WTC11 (cell line): ENCODE results near the gene DNAJB12. TPM values are rescaled to one million over a fixed set of nuclear protein-coding genes. Genes with fewer than 3 reads are reported as not detected.

Experiments used
- ATAC-seq: fragments of 200-7000 bp; cut with Tn5 transposase; 2 replicates; pipeline ENCODE4 v1.10.0; 2021; ENCODE audit warnings: mild to moderate bottlenecking, moderate library complexity
- CTCF ChIA-PET: fragments of 300-600 bp; sonication (Branson Sonifier 250); formaldehyde crosslinking; loops from one replicate; lab custom pipeline; 2021; ENCODE audit warnings: antibody characterized with exemption; lab: Charles Lee
- POLR2A ChIA-PET: fragments of 350-600 bp; sonication (Branson Sonifier 250); formaldehyde crosslinking; loops from one replicate; lab custom pipeline; 2021; ENCODE audit warnings: antibody characterized with exemption; lab: Charles Lee
- DNase-seq: peaks from one replicate; pipeline ENCODE4 v3.0.0; 2021; ENCODE audit warnings: low spot score
- H3K27ac Mint-ChIP-seq: 2 replicates; pipeline ENCODE4 v1.8.0; 2021; ENCODE audit warnings: mixed read lengths
- H3K27me3 Mint-ChIP-seq: 2 replicates; pipeline ENCODE4 v1.8.0; 2021; ENCODE audit warnings: low read depth, mild to moderate bottlenecking, moderate library complexity, mixed read lengths
- H3K36me3 Mint-ChIP-seq: 2 replicates; pipeline ENCODE4 v1.8.0; 2021; ENCODE audit warnings: mixed read lengths
- H3K4me1 Mint-ChIP-seq: 2 replicates; pipeline ENCODE4 v1.8.0; 2022; ENCODE audit warnings: mixed read lengths
- H3K4me3 Mint-ChIP-seq: 2 replicates; pipeline ENCODE4 v1.8.0; 2021; ENCODE audit warnings: mild to moderate bottlenecking, moderate library complexity, mixed read lengths
- H3K9me3 Mint-ChIP-seq: 2 replicates; pipeline ENCODE4 v1.8.0; 2021; ENCODE audit warnings: mixed read lengths
- ATF3 ChIP-seq: sonication (generic); formaldehyde crosslinking; conservative IDR thresholded peaks from 2 replicates; pipeline ENCODE4 v1.8.1; 2022; ENCODE audit warnings: mild to moderate bottlenecking, missing genetic modification reagents
- ERG ChIP-seq: fragments of 250-450 bp; sonication (Bioruptor Pico); IDR thresholded peaks from 2 replicates; pipeline ENCODE4 v1.8.0; 2021; ENCODE audit warnings: mild to moderate bottlenecking
- ESRRA ChIP-seq: sonication (generic); formaldehyde crosslinking; IDR thresholded peaks from 2 replicates; pipeline ENCODE4 v1.8.1; 2022; ENCODE audit warnings: mild to moderate bottlenecking, missing genetic modification reagents, borderline replicate concordance
- GABPB1 ChIP-seq: sonication (generic); formaldehyde crosslinking; IDR thresholded peaks from 2 replicates; pipeline ENCODE4 v1.8.1; 2023; ENCODE audit warnings: mild to moderate bottlenecking, missing genetic modification reagents
- IRF1 ChIP-seq: sonication (generic); formaldehyde crosslinking; IDR thresholded peaks from 2 replicates; pipeline ENCODE4 v1.8.0; 2023; ENCODE audit warnings: missing genetic modification reagents
- MAX ChIP-seq: sonication (generic); formaldehyde crosslinking; IDR thresholded peaks from 2 replicates; pipeline ENCODE4 v1.8.0; 2022; ENCODE audit warnings: mild to moderate bottlenecking, missing genetic modification reagents
- NFE2L1 ChIP-seq: sonication (generic); formaldehyde crosslinking; IDR thresholded peaks from 2 replicates; pipeline ENCODE4 v1.8.1; 2023; ENCODE audit warnings: missing genetic modification reagents
- NR1H2 ChIP-seq: sonication (generic); formaldehyde crosslinking; IDR thresholded peaks from 2 replicates; pipeline ENCODE4 v1.9.0; 2021; ENCODE audit warnings: mild to moderate bottlenecking, moderate library complexity, missing genetic modification reagents
- TEAD4 ChIP-seq: sonication (generic); formaldehyde crosslinking; IDR thresholded peaks from 2 replicates; pipeline ENCODE4 v1.8.0; 2022; ENCODE audit warnings: mild to moderate bottlenecking, missing genetic modification reagents
- ZBTB21 ChIP-seq: sonication (generic); formaldehyde crosslinking; IDR thresholded peaks from 2 replicates; pipeline ENCODE4 v1.8.1; 2023; ENCODE audit warnings: mild to moderate bottlenecking, missing genetic modification reagents, borderline replicate concordance
- ZNF121 ChIP-seq: sonication (generic); formaldehyde crosslinking; IDR thresholded peaks from 2 replicates; pipeline ENCODE4 v1.8.0; 2023; ENCODE audit warnings: missing genetic modification reagents
- ZNF232 ChIP-seq: sonication (generic); formaldehyde crosslinking; IDR thresholded peaks from 2 replicates; pipeline ENCODE4 v1.8.0; 2022; ENCODE audit warnings: mild to moderate bottlenecking, missing genetic modification reagents
- ZNF396 ChIP-seq: fragments of 250-450 bp; sonication (Bioruptor Pico); IDR thresholded peaks from 2 replicates; pipeline ENCODE4 v1.8.0; 2021; ENCODE audit warnings: mild to moderate bottlenecking, moderate library complexity, borderline replicate concordance
- ZNF671 ChIP-seq: fragments of 250-450 bp; sonication (Bioruptor Pico); IDR thresholded peaks from 2 replicates; pipeline ENCODE4 v1.8.0; 2021; ENCODE audit warnings: mild to moderate bottlenecking
- total RNA-seq: library from RNA; stranded (reverse); gene quantifications from 3 replicates; pipeline ENCODE4 v1.2.3, GENCODE V29; 2021
- TF ChIP-seq, protein P1 (sequence below): sonication (generic); formaldehyde crosslinking; IDR thresholded peaks from 2 replicates; pipeline ENCODE4 v1.8.1; 2022; ENCODE audit warnings: low read depth, missing genetic modification reagents, borderline replicate concordance
- TF ChIP-seq, protein P2 (sequence below): sonication (generic); formaldehyde crosslinking; IDR thresholded peaks from 2 replicates; pipeline ENCODE4 v1.8.0; 2022; ENCODE audit warnings: missing genetic modification reagents
- TF ChIP-seq, protein P3 (sequence below): fragments of 250-450 bp; sonication (Bioruptor Pico); IDR thresholded peaks from 2 replicates; pipeline ENCODE4 v2.1.2; 2022; ENCODE audit warnings: mild to moderate bottlenecking, moderate library complexity

DNAJB12 gene
- total RNA-seq, 1 experiment from 2014 or later, result 21.6 TPM

DNA sequence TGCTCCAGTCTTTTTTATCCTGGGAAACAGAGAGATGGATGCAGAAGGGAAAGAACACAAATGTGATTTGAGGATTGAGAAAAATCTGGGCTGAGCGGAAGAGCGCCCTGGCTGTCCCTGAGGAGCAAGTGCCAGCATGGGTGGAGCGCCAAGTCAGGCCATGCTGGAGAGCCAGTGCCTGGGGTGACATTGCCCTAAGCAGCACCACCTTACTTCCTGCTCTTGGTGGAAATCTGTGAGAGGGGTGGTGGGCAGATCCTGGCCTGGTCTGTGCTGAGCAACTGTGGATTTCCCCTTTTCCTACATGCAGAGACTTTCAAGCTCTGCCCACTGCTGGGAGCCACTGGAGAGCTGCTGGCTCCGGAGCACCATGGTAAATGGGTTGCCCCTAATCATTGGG lies 44.1 kb downstream of the DNAJB12 start:
- Mint-ChIP-seq H3K9me3 (no peaks in the 10 kb centered on the region), H3K36me3 (no peaks in the 10 kb centered on the region), H3K4me1 (peaks cover 35% of the 10 kb centered on the region), H3K27me3 (no peaks in the 10 kb centered on the region; the same call in 1 of the 2 replicates), H3K27ac (peak overlapping the region; percentile 71; the same call in 1 of the 2 replicates), H3K4me3 (no peak overlapping the region)
- CTCF ChIA-PET, result interaction anchor here (0.6 to 1.5 kb wide), 4 partner anchors 15 to 223 kb away, joined by 3 to 7 read pairs (median 4); partner anchors contain the start of gene SPOCK2
- ATAC-seq (peak; percentile 16), DNase-seq (no peak)
- TF ChIP-seq, protein P1, sequence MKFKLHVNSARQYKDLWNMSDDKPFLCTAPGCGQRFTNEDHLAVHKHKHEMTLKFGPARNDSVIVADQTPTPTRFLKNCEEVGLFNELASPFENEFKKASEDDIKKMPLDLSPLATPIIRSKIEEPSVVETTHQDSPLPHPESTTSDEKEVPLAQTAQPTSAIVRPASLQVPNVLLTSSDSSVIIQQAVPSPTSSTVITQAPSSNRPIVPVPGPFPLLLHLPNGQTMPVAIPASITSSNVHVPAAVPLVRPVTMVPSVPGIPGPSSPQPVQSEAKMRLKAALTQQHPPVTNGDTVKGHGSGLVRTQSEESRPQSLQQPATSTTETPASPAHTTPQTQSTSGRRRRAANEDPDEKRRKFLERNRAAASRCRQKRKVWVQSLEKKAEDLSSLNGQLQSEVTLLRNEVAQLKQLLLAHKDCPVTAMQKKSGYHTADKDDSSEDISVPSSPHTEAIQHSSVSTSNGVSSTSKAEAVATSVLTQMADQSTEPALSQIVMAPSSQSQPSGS (CRISPR knock-in tag), result no peak
- POLR2A ChIA-PET, result interaction anchor here (0.6 kb wide), 1 partner anchor 10 kb away, joined by 3 read pairs; no protein-coding TSS in a partner anchor

- peak overlapping the region; percentile 71; the same call in 1 of the 2 replicates for H3K27ac Mint-ChIP-seq
Observed at GRCh38 chr10:72310241-72310633, 44.5 kb downstream of the DNAJB12 start.

DNA sequence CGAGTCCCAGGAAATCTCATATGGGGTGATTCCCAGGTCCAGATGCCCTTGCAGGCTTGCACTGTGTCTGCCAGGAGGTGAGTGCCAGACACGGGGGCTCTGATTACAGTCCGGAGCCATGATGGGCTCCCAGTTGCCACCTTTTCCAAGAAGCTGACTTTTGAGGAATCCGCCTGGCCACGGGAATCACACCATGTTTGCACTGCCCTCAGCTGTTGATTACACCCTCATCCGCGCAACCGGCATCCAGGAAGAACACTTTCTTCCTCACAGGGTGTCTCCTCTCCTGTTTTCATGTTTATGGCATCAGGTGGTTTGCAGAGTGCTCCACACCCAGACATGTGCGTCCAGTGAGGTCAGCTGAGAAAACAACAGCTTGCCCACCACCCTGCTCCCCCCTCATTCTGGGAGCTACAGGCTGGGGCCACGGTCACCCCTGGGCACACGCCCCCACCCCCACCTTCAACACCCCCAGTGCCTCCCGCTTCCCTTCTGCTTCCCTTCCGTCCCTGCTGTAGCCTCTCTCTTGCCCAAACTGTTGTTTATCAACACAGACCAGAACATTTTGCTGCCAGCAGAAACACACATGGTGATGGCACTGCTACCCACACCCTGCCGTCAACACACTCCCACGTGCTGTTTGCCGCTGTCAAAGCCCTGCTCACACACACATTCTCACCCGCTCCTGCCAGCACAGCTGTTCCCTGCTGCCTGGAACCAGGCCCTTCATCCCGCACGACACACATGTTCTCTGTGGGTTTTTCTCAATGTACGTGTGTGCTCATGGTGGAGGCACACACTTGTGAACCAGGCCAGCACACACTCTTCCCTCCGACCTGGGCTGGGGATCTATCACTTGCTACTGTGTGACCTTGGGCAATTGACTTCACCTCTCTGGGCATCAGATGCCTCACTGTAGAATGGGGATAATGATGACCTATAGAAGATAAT lies 45.2 kb downstream of the DNAJB12 start:
- Mint-ChIP-seq H3K27me3 (no peaks in the 10 kb centered on the region), H3K27ac (0 out of 2 replicates have a peak overlapping the region, but pooled peaks have one; percentile 0), H3K36me3 (no peaks in the 10 kb centered on the region), H3K4me1 (peaks cover 26% of the 10 kb centered on the region), H3K9me3 (no peaks in the 10 kb centered on the region), H3K4me3 (no peak overlapping the region)
- DNase-seq (no peak), ATAC-seq (no peak)
- TF ChIP-seq, protein P2, sequence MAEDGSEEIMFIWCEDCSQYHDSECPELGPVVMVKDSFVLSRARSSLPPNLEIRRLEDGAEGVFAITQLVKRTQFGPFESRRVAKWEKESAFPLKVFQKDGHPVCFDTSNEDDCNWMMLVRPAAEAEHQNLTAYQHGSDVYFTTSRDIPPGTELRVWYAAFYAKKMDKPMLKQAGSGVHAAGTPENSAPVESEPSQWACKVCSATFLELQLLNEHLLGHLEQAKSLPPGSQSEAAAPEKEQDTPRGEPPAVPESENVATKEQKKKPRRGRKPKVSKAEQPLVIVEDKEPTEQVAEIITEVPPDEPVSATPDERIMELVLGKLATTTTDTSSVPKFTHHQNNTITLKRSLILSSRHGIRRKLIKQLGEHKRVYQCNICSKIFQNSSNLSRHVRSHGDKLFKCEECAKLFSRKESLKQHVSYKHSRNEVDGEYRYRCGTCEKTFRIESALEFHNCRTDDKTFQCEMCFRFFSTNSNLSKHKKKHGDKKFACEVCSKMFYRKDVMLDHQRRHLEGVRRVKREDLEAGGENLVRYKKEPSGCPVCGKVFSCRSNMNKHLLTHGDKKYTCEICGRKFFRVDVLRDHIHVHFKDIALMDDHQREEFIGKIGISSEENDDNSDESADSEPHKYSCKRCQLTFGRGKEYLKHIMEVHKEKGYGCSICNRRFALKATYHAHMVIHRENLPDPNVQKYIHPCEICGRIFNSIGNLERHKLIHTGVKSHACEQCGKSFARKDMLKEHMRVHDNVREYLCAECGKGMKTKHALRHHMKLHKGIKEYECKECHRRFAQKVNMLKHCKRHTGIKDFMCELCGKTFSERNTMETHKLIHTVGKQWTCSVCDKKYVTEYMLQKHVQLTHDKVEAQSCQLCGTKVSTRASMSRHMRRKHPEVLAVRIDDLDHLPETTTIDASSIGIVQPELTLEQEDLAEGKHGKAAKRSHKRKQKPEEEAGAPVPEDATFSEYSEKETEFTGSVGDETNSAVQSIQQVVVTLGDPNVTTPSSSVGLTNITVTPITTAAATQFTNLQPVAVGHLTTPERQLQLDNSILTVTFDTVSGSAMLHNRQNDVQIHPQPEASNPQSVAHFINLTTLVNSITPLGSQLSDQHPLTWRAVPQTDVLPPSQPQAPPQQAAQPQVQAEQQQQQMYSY (CRISPR knock-in tag), result peak; percentile 51; the same call in 1 of the 2 replicates
- TF ChIP-seq ZNF396 (CRISPR knock-in tag) (no peak), GABPB1 (no peak), IRF1 (CRISPR knock-in tag) (no peak), ATF3 (CRISPR knock-in tag) (no peak), NFE2L1 (CRISPR knock-in tag) (no peak), ZBTB21 (no peak), ERG (CRISPR knock-in tag) (no peak), ZNF232 (CRISPR knock-in tag) (no peak), MAX (CRISPR knock-in tag) (0 out of 2 replicates have a peak, but pooled peaks have one; percentile 7), TEAD4 (CRISPR knock-in tag) (no peak), ZNF121 (CRISPR knock-in tag) (no peak)
- TF ChIP-seq, protein P3, sequence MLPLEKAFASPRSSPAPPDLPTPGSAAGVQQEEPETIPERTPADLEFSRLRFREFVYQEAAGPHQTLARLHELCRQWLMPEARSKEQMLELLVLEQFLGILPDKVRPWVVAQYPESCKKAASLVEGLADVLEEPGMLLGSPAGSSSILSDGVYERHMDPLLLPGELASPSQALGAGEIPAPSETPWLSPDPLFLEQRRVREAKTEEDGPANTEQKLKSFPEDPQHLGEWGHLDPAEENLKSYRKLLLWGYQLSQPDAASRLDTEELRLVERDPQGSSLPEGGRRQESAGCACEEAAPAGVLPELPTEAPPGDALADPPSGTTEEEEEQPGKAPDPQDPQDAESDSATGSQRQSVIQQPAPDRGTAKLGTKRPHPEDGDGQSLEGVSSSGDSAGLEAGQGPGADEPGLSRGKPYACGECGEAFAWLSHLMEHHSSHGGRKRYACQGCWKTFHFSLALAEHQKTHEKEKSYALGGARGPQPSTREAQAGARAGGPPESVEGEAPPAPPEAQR, result no peak
- ChIA-PET CTCF (interaction anchor here (1.5 kb wide), 2 partner anchors 11 to 16 kb away, joined by 3 to 5 read pairs; no protein-coding TSS in a partner anchor), POLR2A (interaction anchor here (0.6 to 1.1 kb wide), 3 partner anchors 9 to 94 kb away, joined by 3 to 4 read pairs (median 4); no protein-coding TSS in a partner anchor)

More at GRCh38 chr10:72310241-72310633, 44.5 kb downstream of the DNAJB12 start:
- H3K27me3 Mint-ChIP-seq, result no peaks in the 10 kb centered on the region; the same call in 1 of the 2 replicates
- no peaks in the 10 kb centered on the region for H3K9me3 Mint-ChIP-seq
- H3K36me3 Mint-ChIP-seq, result no peaks in the 10 kb centered on the region
- H3K4me3 Mint-ChIP-seq, result no peak overlapping the region
- DNase-seq (no peak), ATAC-seq (peak; percentile 75)
- no peak for TF ChIP-seq ZNF671
- peak; percentile 65; the same call in 1 of the 2 replicates for TF ChIP-seq ESRRA (CRISPR knock-in tag)
- no peak for TF ChIP-seq NR1H2 (CRISPR knock-in tag)
- TF ChIP-seq ZNF121 (CRISPR knock-in tag), result 0 out of 2 replicates have a peak, but pooled peaks have one; percentile 18
- CTCF ChIA-PET, result interaction anchor here (0.6 to 1.5 kb wide), 2 partner anchors 15 to 222 kb away, joined by 3 to 4 read pairs; partner anchors contain the start of gene SPOCK2
- H3K4me1 Mint-ChIP-seq, result peaks cover 31% of the 10 kb centered on the region
- POLR2A ChIA-PET, result no interaction called here
